ENCODE results near the gene MTHFD1.

Gene MTHFD1

DNA sequence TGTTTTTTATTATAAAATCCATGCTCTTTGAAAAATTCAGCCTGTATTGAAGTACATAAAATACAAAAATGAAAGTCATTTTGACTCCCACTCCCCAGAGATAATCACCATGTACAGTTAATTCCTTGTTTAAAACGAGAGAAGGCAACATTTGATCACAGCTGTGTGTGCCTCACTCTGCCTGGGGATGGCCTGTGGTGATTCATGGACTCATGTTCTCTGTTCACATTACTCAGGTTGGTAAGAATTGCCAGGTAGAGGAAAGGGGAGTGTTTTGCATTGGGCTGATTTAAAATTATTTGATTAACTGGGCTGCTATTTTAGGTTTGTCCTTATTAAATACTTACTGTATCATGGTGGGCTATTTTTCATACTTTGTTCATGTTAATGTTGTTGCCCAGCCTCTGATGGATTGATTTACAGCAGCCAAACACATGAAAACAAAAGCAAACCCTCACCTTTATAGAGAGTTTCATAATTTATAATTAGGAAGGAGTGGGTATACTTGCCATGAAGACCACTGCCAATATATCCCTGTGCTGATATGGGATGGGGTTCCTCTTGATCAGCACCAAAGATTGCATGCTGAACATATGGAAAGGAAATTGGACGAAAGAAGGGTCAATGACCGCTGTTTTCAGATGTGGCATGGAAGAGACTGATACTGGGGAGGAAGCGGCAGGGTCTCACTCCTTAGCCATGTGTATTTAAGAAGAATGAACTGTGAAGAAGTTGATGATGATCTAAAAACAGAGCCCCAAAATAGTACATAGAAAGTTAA, 119.4 kb downstream of the MTHFD1 start:
- Histone ChIP-seq H3K27me3 (ENCODE audit: insufficient read depth, poor library complexity, severe bottlenecking) (no peaks in the 10 kb centered on the region), H3K27ac (ENCODE audit: poor library complexity, severe bottlenecking) (peak overlapping the region; percentile 97), H3K36me3 (ENCODE audit: low read depth) (peaks cover 8% of the 10 kb centered on the region), H3K9me3 (ENCODE audit: severe bottlenecking) (no peaks in the 10 kb centered on the region), H3K4me3 (ENCODE audit: severe bottlenecking) (no peak overlapping the region), H3K4me1 (ENCODE audit: insufficient read depth, poor library complexity, severe bottlenecking) (peaks cover 38% of the 10 kb centered on the region)
- TF ChIP-seq, protein P1, sequence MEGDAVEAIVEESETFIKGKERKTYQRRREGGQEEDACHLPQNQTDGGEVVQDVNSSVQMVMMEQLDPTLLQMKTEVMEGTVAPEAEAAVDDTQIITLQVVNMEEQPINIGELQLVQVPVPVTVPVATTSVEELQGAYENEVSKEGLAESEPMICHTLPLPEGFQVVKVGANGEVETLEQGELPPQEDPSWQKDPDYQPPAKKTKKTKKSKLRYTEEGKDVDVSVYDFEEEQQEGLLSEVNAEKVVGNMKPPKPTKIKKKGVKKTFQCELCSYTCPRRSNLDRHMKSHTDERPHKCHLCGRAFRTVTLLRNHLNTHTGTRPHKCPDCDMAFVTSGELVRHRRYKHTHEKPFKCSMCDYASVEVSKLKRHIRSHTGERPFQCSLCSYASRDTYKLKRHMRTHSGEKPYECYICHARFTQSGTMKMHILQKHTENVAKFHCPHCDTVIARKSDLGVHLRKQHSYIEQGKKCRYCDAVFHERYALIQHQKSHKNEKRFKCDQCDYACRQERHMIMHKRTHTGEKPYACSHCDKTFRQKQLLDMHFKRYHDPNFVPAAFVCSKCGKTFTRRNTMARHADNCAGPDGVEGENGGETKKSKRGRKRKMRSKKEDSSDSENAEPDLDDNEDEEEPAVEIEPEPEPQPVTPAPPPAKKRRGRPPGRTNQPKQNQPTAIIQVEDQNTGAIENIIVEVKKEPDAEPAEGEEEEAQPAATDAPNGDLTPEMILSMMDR (IDR thresholded peaks at IDR 0.05; ENCODE audit: poor library complexity, severe bottlenecking), result peak; percentile 14
- DNase-seq (ENCODE audit: low spot score), result no peak
- ATAC-seq (ENCODE audit: low read depth), result peak; percentile 35

DNA sequence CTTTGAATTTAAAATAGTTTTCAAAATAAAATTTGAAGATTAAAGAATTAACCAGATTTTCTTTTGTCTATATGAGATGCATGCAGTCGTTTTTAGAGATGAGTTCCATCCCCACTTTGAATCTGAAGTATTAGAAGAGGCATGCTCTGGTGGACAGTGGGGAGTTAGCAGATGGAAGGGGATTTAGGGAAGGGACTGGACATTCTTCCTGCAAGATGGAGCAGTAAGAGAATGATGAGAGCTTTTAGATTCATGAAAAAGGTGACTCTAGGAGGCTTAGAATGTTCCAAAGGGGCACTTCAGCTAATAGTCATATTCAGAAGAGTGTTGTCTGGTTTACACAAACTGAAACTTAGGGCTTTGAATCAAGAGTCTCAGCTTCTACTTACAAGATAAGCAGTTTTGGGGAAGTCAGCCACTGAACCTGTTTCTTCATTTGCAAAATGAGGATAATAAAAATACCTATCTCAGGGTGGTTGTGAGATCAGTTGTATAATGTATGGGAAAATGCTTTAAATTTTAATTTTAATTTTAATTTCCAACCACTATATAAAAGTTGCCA, 120.1 kb downstream of the MTHFD1 start:
- H3K4me3 ChIP-seq (ENCODE audit: severe bottlenecking), result no peak overlapping the region
- ATAC-seq (ENCODE audit: low read depth) (no peak), DNase-seq (ENCODE audit: low spot score) (no peak)
- TF ChIP-seq, protein P1 (IDR thresholded peaks at IDR 0.05; ENCODE audit: poor library complexity, severe bottlenecking), result no peak
- peaks cover 38% of the 10 kb centered on the region for H3K4me1 ChIP-seq (ENCODE audit: insufficient read depth, poor library complexity, severe bottlenecking)
- H3K27me3 ChIP-seq (ENCODE audit: insufficient read depth, poor library complexity, severe bottlenecking), result no peaks in the 10 kb centered on the region
- H3K27ac ChIP-seq (ENCODE audit: poor library complexity, severe bottlenecking), result peak overlapping the region; percentile 97
- H3K9me3 ChIP-seq (ENCODE audit: severe bottlenecking), result no peaks in the 10 kb centered on the region
- peaks cover 14% of the 10 kb centered on the region for H3K36me3 ChIP-seq (ENCODE audit: low read depth)

DNA sequence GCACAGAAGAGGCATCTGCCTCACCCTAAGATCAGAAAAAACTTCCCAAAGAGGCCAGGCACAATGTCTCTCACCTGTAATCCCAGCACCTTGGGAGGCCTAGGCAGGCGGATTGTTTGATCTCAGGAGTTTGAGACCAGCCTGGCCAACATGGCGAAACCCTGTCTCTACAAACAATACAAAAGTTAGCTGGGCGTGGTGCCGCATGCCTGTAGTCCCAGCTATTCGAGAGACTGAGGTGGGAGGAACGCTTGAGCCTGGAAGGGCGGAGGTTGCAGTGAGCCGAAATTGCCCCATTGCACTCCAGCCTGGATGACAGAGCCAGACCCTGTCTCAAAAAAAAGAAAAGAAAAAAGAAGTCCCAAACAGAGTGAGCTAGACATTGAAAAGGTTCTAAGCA, 120.9 kb downstream of the MTHFD1 start:
- no peaks in the 10 kb centered on the region for H3K9me3 ChIP-seq (ENCODE audit: severe bottlenecking)
- H3K4me3 ChIP-seq (ENCODE audit: severe bottlenecking), result no peak overlapping the region
- ATAC-seq (ENCODE audit: low read depth) (no peak), DNase-seq (ENCODE audit: low spot score) (no peak)
- no peaks in the 10 kb centered on the region for H3K27me3 ChIP-seq (ENCODE audit: insufficient read depth, poor library complexity, severe bottlenecking)
- TF ChIP-seq, protein P1 (IDR thresholded peaks at IDR 0.05; ENCODE audit: poor library complexity, severe bottlenecking), result no peak
- no peak overlapping the region for H3K27ac ChIP-seq (ENCODE audit: poor library complexity, severe bottlenecking)
- peaks cover 14% of the 10 kb centered on the region for H3K36me3 ChIP-seq (ENCODE audit: low read depth)
- peaks cover 38% of the 10 kb centered on the region for H3K4me1 ChIP-seq (ENCODE audit: insufficient read depth, poor library complexity, severe bottlenecking)
